NCI-H2227 treated with DMSO at 0.1 percent for 48 hours (cell line): ENCODE data around the gene UGT1A3.

Experiments used
- DNase-seq: peaks from one replicate; lab custom pipeline; 2025; lab: John Stamatoyannopoulos, UW

UGT1A3 gene

GRCh38 chr2:233758141-233758540 lies 29.3 kb downstream of the UGT1A3 start:
- no peak for DNase-seq

DNA sequence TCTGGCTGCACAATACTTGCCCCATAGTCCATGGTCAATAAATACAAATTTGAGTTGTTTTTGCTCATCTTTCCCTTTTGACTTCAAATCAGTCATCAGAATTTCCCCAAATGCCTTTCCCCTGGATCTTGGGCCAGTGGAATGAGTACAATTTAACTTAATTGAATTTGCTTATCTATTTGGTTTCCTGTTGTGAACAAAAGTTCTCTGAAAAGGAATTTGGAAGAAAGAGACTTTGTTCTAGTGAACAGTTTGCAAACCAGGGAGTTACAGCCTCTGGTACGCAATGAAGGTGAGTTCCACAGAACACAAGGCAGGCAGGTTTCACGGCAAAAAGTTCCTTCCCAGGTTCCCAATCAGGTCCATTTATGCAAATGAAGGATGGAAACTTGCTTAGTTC lies 30.0 kb downstream of the UGT1A3 start:
- no peak for DNase-seq

- DNase-seq: no peak
Observed at GRCh38 chr2:233760043-233760442, 31.2 kb downstream of the UGT1A3 start, which contains the start of gene UGT1A1. Gene UGT1A1 (plus strand): TSS chr2:233760270. CDS start chr2:233760288, 18 bp downstream.

- no peak for DNase-seq
Observed at GRCh38 chr2:233761040-233761769, 32.4 kb downstream of the UGT1A3 start.

- DNase-seq: no peak
Observed at GRCh38 chr2:233764264-233764663, 35.4 kb downstream of the UGT1A3 start.

DNA sequence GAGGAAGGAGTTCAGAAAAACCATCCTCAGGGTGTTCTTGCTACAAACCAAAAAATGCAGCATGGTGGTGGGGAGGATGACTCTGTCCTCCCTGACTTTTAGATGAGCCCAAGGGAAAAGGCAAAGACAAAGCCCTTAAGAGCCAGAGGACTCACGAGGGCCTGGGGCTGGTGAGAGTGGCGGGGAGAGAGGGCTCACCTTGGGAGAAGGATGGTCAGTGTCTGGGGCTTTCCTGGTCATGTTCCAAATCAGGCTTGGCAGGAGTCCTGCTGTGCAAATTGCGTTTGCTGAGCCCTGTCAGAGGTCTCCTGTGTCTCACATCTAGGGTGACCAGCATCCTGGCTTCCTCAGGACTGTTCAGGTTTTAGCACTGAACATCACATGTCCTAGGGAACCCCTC lies 35.9 kb downstream of the UGT1A3 start:
- DNase-seq: no peak

DNA sequence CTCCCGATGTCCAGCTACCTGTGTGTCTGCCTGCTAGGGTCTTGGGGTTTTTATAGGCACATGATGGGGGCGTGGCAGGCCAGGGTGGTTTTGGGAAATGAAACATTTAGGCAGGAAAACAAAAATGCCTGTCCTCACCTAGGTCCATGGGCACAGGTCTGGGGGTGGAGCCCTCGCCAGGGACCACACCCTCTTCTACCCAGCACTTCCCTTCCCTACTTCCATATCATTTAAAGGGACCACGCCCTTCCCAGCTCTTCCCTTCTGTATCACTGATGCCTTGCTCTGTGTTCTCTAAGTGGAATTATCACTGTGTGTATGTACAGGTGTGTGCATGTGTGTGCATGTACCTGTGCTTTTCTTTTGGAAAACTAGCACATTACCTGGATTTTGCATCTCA lies 37.6 kb downstream of the UGT1A3 start:
- no peak for DNase-seq

DNA sequence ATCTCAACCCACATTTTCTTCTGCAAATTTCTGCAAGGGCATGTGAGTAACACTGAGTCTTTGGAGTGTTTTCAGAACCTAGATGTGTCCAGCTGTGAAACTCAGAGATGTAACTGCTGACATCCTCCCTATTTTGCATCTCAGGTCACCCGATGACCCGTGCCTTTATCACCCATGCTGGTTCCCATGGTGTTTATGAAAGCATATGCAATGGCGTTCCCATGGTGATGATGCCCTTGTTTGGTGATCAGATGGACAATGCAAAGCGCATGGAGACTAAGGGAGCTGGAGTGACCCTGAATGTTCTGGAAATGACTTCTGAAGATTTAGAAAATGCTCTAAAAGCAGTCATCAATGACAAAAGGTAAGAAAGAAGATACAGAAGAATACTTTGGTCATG lies 39.2 kb downstream of the UGT1A3 start:
- no peak for DNase-seq

GRCh38 chr2:233769260-233769659 lies 40.4 kb downstream of the UGT1A3 start:
- DNase-seq: no peak

DNA sequence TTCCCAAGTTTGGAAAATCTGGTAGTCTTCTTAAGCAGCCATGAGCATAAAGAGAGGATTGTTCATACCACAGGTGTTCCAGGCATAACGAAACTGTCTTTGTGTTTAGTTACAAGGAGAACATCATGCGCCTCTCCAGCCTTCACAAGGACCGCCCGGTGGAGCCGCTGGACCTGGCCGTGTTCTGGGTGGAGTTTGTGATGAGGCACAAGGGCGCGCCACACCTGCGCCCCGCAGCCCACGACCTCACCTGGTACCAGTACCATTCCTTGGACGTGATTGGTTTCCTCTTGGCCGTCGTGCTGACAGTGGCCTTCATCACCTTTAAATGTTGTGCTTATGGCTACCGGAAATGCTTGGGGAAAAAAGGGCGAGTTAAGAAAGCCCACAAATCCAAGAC lies 43.3 kb downstream of the UGT1A3 start:
- DNase-seq: no peak

DNA sequence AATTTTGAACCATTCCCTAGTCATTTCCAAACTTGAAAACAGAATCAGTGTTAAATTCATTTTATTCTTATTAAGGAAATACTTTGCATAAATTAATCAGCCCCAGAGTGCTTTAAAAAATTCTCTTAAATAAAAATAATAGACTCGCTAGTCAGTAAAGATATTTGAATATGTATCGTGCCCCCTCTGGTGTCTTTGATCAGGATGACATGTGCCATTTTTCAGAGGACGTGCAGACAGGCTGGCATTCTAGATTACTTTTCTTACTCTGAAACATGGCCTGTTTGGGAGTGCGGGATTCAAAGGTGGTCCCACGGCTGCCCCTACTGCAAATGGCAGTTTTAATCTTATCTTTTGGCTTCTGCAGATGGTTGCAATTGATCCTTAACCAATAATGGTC lies 43.7 kb downstream of the UGT1A3 start:
- DNase-seq: no peak

DNA sequence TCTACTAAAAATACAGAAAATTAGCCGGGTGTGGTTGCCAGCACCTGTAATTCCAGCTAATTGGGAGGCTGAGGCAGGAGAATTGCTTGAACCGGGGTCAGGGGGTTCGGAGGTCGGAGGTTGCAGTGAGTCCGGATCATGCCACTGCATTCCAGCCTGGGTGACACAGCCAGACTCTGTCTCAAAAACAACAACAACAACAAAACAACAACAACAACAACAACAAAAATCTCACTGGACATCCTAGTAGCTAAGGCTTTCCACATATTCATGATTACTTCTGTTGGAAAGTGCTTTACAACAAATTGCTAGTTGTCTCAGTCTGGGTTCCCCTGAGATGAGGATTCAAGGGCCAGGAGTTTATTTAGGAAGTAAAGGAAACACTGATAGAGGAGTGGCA lies 45.0 kb downstream of the UGT1A3 start:
- DNase-seq: no peak

- DNase-seq: no peak
Observed at GRCh38 chr2:233775414-233775813, 46.6 kb downstream of the UGT1A3 start.

DNA sequence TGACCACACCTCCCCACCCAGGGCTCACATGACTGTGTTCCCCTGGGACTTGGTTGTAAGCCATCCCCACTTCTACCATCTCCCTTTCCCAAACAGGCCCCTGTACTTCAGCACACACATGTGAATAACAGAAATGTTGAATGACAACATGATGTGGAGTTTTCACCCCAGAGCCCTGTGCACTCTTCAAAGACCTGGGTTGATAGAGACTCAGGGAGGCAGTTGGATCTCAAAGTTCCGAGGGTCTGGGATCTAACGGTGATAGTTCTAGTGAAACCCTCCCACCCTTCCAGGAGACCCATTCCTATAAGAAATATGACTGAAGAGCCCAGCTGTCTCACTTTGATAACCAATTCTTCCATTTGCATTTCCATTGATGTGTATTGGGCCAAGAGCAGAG lies 49.2 kb downstream of the UGT1A3 start, which contains the start of gene MROH2A:
MROH2A (plus strand) TSS at position 301 of the 400 bp plus-strand sequence. CDS start 1,029 bp downstream, outside the sequence.
- DNase-seq: no peak

GRCh38 chr2:233779722-233780121 lies 50.9 kb downstream of the UGT1A3 start:
- DNase-seq: no peak

GRCh38 chr2:233780771-233781170 lies 51.9 kb downstream of the UGT1A3 start:
- DNase-seq: no peak

- DNase-seq: no peak
Observed at GRCh38 chr2:233789554-233789953, 60.7 kb downstream of the UGT1A3 start.

GRCh38 chr2:233791151-233791882 lies 62.5 kb downstream of the UGT1A3 start:
- no peak for DNase-seq

DNA sequence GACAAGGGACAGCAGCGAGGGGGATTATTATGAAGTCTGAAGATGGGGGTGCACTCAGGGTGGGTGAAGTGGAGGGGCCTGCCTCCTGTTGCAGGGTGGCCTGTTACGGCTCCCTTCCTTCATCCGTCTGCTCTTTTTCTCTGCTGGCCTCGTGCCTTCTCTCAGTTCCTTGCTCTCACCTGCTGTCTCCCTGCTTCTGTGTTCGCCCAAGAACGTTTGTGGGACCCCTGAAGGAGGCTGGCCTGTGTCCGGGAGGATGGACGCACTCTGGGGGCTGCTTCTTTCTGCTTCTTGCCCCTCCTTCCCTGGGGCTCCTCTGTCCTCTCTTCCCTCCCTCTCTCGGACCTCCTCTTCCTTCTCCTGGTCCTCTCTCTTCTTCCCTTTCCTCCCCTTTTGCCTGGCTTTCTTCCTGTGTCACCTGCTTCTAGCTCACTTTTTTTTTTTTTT lies 63.1 kb downstream of the UGT1A3 start:
- DNase-seq: no peak

GRCh38 chr2:233792720-233793119 lies 63.9 kb downstream of the UGT1A3 start:
- DNase-seq: no peak

DNA sequence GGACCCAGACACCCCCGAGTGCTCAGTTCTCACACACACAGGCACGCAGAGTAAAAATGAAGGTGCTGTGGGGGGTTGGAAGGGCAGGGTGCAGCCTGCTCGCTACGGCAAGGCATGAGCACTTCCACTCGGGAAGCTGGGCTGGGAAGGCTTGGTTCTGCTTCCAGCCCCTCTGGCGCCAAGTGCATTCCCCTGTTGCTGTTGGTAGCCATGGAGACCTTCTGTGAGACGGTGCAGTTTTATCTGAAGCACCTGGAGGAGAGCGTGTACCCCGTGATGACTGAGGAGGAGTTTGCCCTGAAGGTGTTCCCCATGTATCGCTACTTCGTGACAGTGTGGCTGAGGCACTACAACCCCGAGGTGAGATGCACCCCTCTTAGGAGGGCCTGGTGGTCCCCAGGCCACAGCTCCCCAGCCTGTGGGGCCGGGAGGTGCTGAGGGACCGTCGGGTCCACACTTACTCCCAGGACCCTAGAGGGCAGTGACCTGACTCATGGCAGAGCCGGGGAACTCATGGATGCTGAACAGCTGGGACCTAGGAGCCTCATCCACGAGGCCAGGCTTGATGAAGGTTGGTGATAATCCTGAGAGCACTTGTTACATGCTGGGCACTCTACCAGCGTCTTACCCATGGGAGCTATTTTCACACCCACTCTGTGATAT lies 64.8 kb downstream of the UGT1A3 start:
- no peak for DNase-seq

GRCh38 chr2:233794128-233794658 lies 65.4 kb downstream of the UGT1A3 start:
- no peak for DNase-seq
